ENCODE data around the gene MYCBPAP.

Gene MYCBPAP

GRCh38 chr17:50479522-50480141 is 28.6 kb upstream of the MYCBPAP start:
- H2AFZ ChIP-seq (ENCODE audit: low read length), result no peak overlapping the region
- no peaks in the 10 kb centered on the region for H3K36me3 ChIP-seq (ENCODE audit: insufficient read depth, low read length)
- H3K4me2 ChIP-seq (ENCODE audit: low read length), result peak overlapping the region; percentile 87
- H3K27me3 ChIP-seq (ENCODE audit: insufficient read depth, low read length), result no peaks in the 10 kb centered on the region
- peak; percentile 44 for TF ChIP-seq CTCF (IDR thresholded peaks at IDR 0.05; ENCODE audit: low read length)
- TF ChIP-seq EZH2 (IDR thresholded peaks at IDR 0.05; ENCODE audit: borderline replicate concordance, low read length), result no peak
- no peak overlapping the region for H3K27ac ChIP-seq (ENCODE audit: low read depth, low read length, poor library complexity, severe bottlenecking)
- peak overlapping the region; percentile 82 for H3K9ac ChIP-seq (ENCODE audit: low read length)
- H3K4me1 ChIP-seq (ENCODE audit: insufficient read depth, low read length, severe bottlenecking), result peaks cover 11% of the 10 kb centered on the region
- no peaks in the 10 kb centered on the region for H3F3A ChIP-seq (ENCODE audit: insufficient read depth, low read length)
- no peaks in the 10 kb centered on the region for H3K9me2 ChIP-seq (ENCODE audit: low read depth, low read length)
- no peaks in the 10 kb centered on the region for H3K9me3 ChIP-seq (ENCODE audit: low read length)
- H4K20me1 ChIP-seq (ENCODE audit: insufficient read depth, low read length), result no peaks in the 10 kb centered on the region
- no peaks in the 10 kb centered on the region for H3K79me2 ChIP-seq (ENCODE audit: insufficient read depth, low read length)
- H3K4me3 ChIP-seq (ENCODE audit: low read depth, low read length, poor library complexity, severe bottlenecking), result peak overlapping the region; percentile 76

GRCh38 chr17:50480142-50480764 is 28.0 kb upstream of the MYCBPAP start:
- no peak overlapping the region for H3K9ac ChIP-seq (ENCODE audit: low read length)
- no peaks in the 10 kb centered on the region for H3K9me3 ChIP-seq (ENCODE audit: low read length)
- no peaks in the 10 kb centered on the region for H3K36me3 ChIP-seq (ENCODE audit: insufficient read depth, low read length)
- H3K4me2 ChIP-seq (ENCODE audit: low read length), result peak overlapping the region; percentile 87; the same call in 1 of the 2 replicates
- no peaks in the 10 kb centered on the region for H3K27me3 ChIP-seq (ENCODE audit: insufficient read depth, low read length)
- H4K20me1 ChIP-seq (ENCODE audit: insufficient read depth, low read length), result no peaks in the 10 kb centered on the region
- TF ChIP-seq CTCF (IDR thresholded peaks at IDR 0.05; ENCODE audit: low read length) (no peak), EZH2 (IDR thresholded peaks at IDR 0.05; ENCODE audit: borderline replicate concordance, low read length) (no peak)
- no peak overlapping the region for H3K27ac ChIP-seq (ENCODE audit: low read depth, low read length, poor library complexity, severe bottlenecking)
- H2AFZ ChIP-seq (ENCODE audit: low read length), result no peak overlapping the region
- no peaks in the 10 kb centered on the region for H3K9me2 ChIP-seq (ENCODE audit: low read depth, low read length)
- no peaks in the 10 kb centered on the region for H3K79me2 ChIP-seq (ENCODE audit: insufficient read depth, low read length)
- H3K4me3 ChIP-seq (ENCODE audit: low read depth, low read length, poor library complexity, severe bottlenecking), result peak overlapping the region; percentile 76
- H3K4me1 ChIP-seq (ENCODE audit: insufficient read depth, low read length, severe bottlenecking), result peaks cover 11% of the 10 kb centered on the region
- no peaks in the 10 kb centered on the region for H3F3A ChIP-seq (ENCODE audit: insufficient read depth, low read length)

GRCh38 chr17:50480854-50481490 is 27.3 kb upstream of the MYCBPAP start:
- H3K4me3 ChIP-seq (ENCODE audit: low read depth, low read length, poor library complexity, severe bottlenecking), result no peak overlapping the region

More at GRCh38 chr17:50480854-50481490, 27.3 kb upstream of the MYCBPAP start:
- Histone ChIP-seq H4K20me1 (ENCODE audit: insufficient read depth, low read length) (no peaks in the 10 kb centered on the region), H3K36me3 (ENCODE audit: insufficient read depth, low read length) (no peaks in the 10 kb centered on the region), H3K9me2 (ENCODE audit: low read depth, low read length) (no peaks in the 10 kb centered on the region), H3F3A (ENCODE audit: insufficient read depth, low read length) (no peaks in the 10 kb centered on the region), H3K79me2 (ENCODE audit: insufficient read depth, low read length) (no peaks in the 10 kb centered on the region), H3K27me3 (ENCODE audit: insufficient read depth, low read length) (no peaks in the 10 kb centered on the region), H3K4me1 (ENCODE audit: insufficient read depth, low read length, severe bottlenecking) (peaks cover 11% of the 10 kb centered on the region), H2AFZ (ENCODE audit: low read length) (no peak overlapping the region), H3K27ac (ENCODE audit: low read depth, low read length, poor library complexity, severe bottlenecking) (no peak overlapping the region), H3K9ac (ENCODE audit: low read length) (no peak overlapping the region), H3K4me2 (ENCODE audit: low read length) (no peak overlapping the region), H3K9me3 (ENCODE audit: low read length) (no peaks in the 10 kb centered on the region)
- TF ChIP-seq EZH2 (IDR thresholded peaks at IDR 0.05; ENCODE audit: borderline replicate concordance, low read length), result no peak
- TF ChIP-seq CTCF (IDR thresholded peaks at IDR 0.05; ENCODE audit: low read length), result no peak
